Middle frontal gyrus (tissue), 1 donor: ENCODE data around the gene TMEM258.

Experiments used
- DNase-seq: peaks from one replicate; pipeline ENCODE4 v3.0.0-alpha.2; 2015; ENCODE audit warnings: low spot score; ENCODE audit errors: extremely low spot score

The TMEM258 gene

GRCh38 chr11:61762223-61762615 is 30.2 kb downstream of the TMEM258 start:
- no peak for DNase-seq

- no peak for DNase-seq
These were observed 30.8 kb downstream of the TMEM258 start for GRCh38 chr11:61761440-61762222.

GRCh38 chr11:61760946-61761345 is 31.5 kb downstream of the TMEM258 start:
- DNase-seq = peak; percentile 74

GRCh38 chr11:61757213-61757862 is 35.1 kb downstream of the TMEM258 start:
- DNase-seq = no peak

GRCh38 chr11:61756452-61757212 is 35.8 kb downstream of the TMEM258 start:
- no peak for DNase-seq

GRCh38 chr11:61756147-61756451 is 36.3 kb downstream of the TMEM258 start:
- no peak for DNase-seq

- DNase-seq = no peak
These were observed 37.6 kb downstream of the TMEM258 start for GRCh38 chr11:61754534-61755482.

- no peak for DNase-seq
These were observed 38.7 kb downstream of the TMEM258 start for GRCh38 chr11:61753672-61754071.

GRCh38 chr11:61752925-61753521 is 39.4 kb downstream of the TMEM258 start:
- no peak for DNase-seq

GRCh38 chr11:61752117-61752924 is 40.1 kb downstream of the TMEM258 start, which contains the start of gene MYRF:
Gene MYRF, plus strand, starts transcription at chr11:61752636. Its CDS starts 109 bp downstream, at chr11:61752745.
- no peak for DNase-seq

- no peak for DNase-seq
These were observed 41.0 kb downstream of the TMEM258 start for GRCh38 chr11:61751384-61751783.

GRCh38 chr11:61750631-61751273 is 41.6 kb downstream of the TMEM258 start:
- no peak for DNase-seq

- DNase-seq = peak; percentile 75
These were observed 42.7 kb downstream of the TMEM258 start for GRCh38 chr11:61749591-61750217.

GRCh38 chr11:61747967-61748285 is 44.5 kb downstream of the TMEM258 start:
- no peak for DNase-seq

GRCh38 chr11:61747192-61747966 is 45.0 kb downstream of the TMEM258 start:
- DNase-seq = peak; percentile 75

- DNase-seq = no peak
These were observed 45.8 kb downstream of the TMEM258 start for GRCh38 chr11:61746442-61747191.

GRCh38 chr11:61745781-61746441 is 46.5 kb downstream of the TMEM258 start:
- DNase-seq = no peak
